Panc1 (cell line): Measurements from ENCODE around the gene NDUFC2. TPM values are rescaled to one million over a fixed set of nuclear protein-coding genes. Genes with fewer than 3 reads are reported as not detected.

ENCODE experiments used
- ATAC-seq: fragments of 200-7000 bp; cut with Tn5 transposase; 2 replicates; pipeline ENCODE4 v1.9.1; 2020; ENCODE audit warnings: mild to moderate bottlenecking, moderate library complexity
- BruUV-seq: library from RNA; stranded (reverse); fragments of 400-500 nt; replicated peaks from 2 replicates; lab custom pipeline; 2021; lab: Mats Ljungman, UMichigan
- CTCF ChIA-PET: fragments of 300-600 bp; sonication (Branson Sonifier 250); formaldehyde crosslinking; loops from one replicate; lab custom pipeline; 2022; ENCODE audit warnings: antibody characterized with exemption; lab: Charles Lee
- POLR2A ChIA-PET: fragments of 300-600 bp; sonication (Branson Sonifier 250); formaldehyde crosslinking; loops from one replicate; lab custom pipeline; 2022; ENCODE audit warnings: antibody characterized with exemption; lab: Charles Lee
- DNase-seq: peaks from one replicate; pipeline ENCODE4 v3.0.0-alpha.2; 2010; ENCODE audit warnings: low read depth, low spot score
- H3K27ac ChIP-seq: 2 replicates; pipeline ENCODE4 v1.5.1; 2011; ENCODE audit warnings: mild to moderate bottlenecking, low read length, inconsistent platforms
- H3K27me3 ChIP-seq: fragments of 200-500 bp; sonication (Bioruptor generic); 2 replicates; pipeline ENCODE4 v1.6.0; 2014; ENCODE audit warnings: low read length, inconsistent platforms; ENCODE audit not compliant: control insufficient read depth, insufficient read depth
- H3K36me3 ChIP-seq: fragments of 200-500 bp; sonication (Bioruptor generic); 2 replicates; pipeline ENCODE4 v1.5.1; 2014; ENCODE audit warnings: inconsistent platforms, mild to moderate bottlenecking, low read length, moderate library complexity; ENCODE audit not compliant: control insufficient read depth, insufficient read depth
- H3K4me1 ChIP-seq: 2 replicates; pipeline ENCODE4 v1.5.1; 2011; ENCODE audit warnings: inconsistent platforms, mild to moderate bottlenecking, low read length, moderate library complexity; ENCODE audit not compliant: control insufficient read depth, insufficient read depth
- H3K4me3 ChIP-seq, 2 experiments: 2 replicates each; pipeline ENCODE4 v1.5.1; 2011 to 2012; ENCODE audit warnings: low read depth in 2 of 2, low read length in 2 of 2, mild to moderate bottlenecking in 2 of 2, inconsistent platforms in 1 of 2, moderate library complexity in 1 of 2
- H3K9me3 ChIP-seq: fragments of 200-500 bp; sonication (Bioruptor generic); 2 replicates; pipeline ENCODE4 v1.5.1; 2014; ENCODE audit warnings: low read depth, mild to moderate bottlenecking, inconsistent platforms, low read length, moderate library complexity; ENCODE audit not compliant: control insufficient read depth, insufficient read depth
- CTCF ChIP-seq: fragments of 450-650 bp; IDR thresholded peaks from 2 replicates; pipeline ENCODE4 v1.5.1; 2017; ENCODE audit warnings: mild to moderate bottlenecking
- POLR2AphosphoS5 ChIP-seq: IDR thresholded peaks from 2 replicates; pipeline ENCODE4 v1.6.1; 2012; ENCODE audit warnings: mild to moderate bottlenecking, low read depth, low read length, moderate library complexity
- REST ChIP-seq, 2 experiments: IDR thresholded peaks; 2 replicates each; pipeline ENCODE4 v1.6.1; 2011 to 2012; ENCODE audit warnings: low read depth in 2 of 2, control low read depth in 1 of 2, low read length in 1 of 2, mild to moderate bottlenecking in 1 of 2, moderate library complexity in 1 of 2; ENCODE audit not compliant: insufficient read depth in 1 of 2
- SIN3A ChIP-seq: IDR thresholded peaks from 2 replicates; pipeline ENCODE4 v1.6.1; 2012; ENCODE audit warnings: low read depth, mild to moderate bottlenecking, low read length, moderate library complexity, borderline replicate concordance; ENCODE audit not compliant: insufficient read depth
- TCF7L2 ChIP-seq: IDR thresholded peaks from 2 replicates; pipeline ENCODE4 v1.6.1; 2011; ENCODE audit warnings: mild to moderate bottlenecking, low read depth, low read length, inconsistent platforms
- in situ Hi-C: cut with HindIII; loops from 2 replicates; pipeline ENCODE4 v1.10.0; 2016; ENCODE audit warnings: low sequenced_read_pairs, low pct_unique_long_range_greater_than_20kb
- intact Hi-C: fragments of 100-400 bp; cut with micrococcal nuclease; formaldehyde crosslinking; loops from one replicate; pipeline ENCODE4 v1.10.0; 2022; ENCODE audit not compliant: unreplicated experiment
- total RNA-seq: library from RNA; stranded (reverse); gene quantifications from one replicate; pipeline ENCODE4 v1.2.1, GENCODE V29; 2021; ENCODE audit not compliant: unreplicated experiment

The NDUFC2 gene
- total RNA-seq, 1 experiment from 2014 or later: 308 TPM

GRCh38 chr11:78037825-78038620, 41.6 kb downstream of the NDUFC2 start:
- ChIA-PET POLR2A (no interaction called here), CTCF (no interaction called here)
- intact Hi-C loops (no loop called here), in situ Hi-C loops (no loop called here)
- no peak overlapping the region for H3K27ac ChIP-seq
- H3K9me3 ChIP-seq: no peaks in the 10 kb centered on the region
- BruUV-seq: no TSS peak
- TF ChIP-seq POLR2AphosphoS5 (no peak), TCF7L2 (no peak), CTCF (no peak), SIN3A (no peak)
- no peak overlapping the region for H3K4me3 ChIP-seq
- ATAC-seq (no peak), DNase-seq (no peak)
- H3K4me1 ChIP-seq: peaks cover 10% of the 10 kb centered on the region
- no peaks in the 10 kb centered on the region for H3K36me3 ChIP-seq
- H3K27me3 ChIP-seq: no peaks in the 10 kb centered on the region

DNA sequence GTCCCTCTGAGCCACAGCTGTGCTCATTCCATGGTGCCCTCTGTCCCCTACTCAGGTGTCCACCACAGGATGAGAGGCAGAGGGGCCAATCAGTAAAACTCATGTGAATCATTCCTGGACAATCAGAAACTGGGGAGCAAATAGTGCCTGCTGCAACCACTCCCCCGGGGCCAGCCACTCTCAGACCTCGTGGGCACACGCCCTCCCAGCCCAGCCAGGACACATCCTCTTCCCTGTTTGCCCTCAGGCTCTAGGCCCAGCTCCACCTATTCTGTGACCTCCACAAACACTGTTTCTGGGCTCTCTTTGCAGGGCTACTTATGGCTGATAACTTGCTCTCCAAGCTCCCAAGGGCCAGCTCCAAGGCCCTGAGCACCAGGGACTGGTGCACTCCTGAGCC, 42.6 kb downstream of the NDUFC2 start:
- DNase-seq (no peak), ATAC-seq (no peak)
- Histone ChIP-seq H3K9me3 (no peaks in the 10 kb centered on the region), H3K36me3 (no peaks in the 10 kb centered on the region), H3K4me1 (peaks cover 10% of the 10 kb centered on the region), H3K27me3 (no peaks in the 10 kb centered on the region), H3K27ac (no peak overlapping the region), H3K4me3 (no peak overlapping the region)
- ChIA-PET CTCF (interaction anchor here (0.6 kb wide), 1 partner anchor 8 kb away, joined by 5 read pairs; no protein-coding TSS in a partner anchor), POLR2A (no interaction called here)
- in situ Hi-C loops (no loop called here), intact Hi-C loops (no loop called here)
- BruUV-seq: no TSS peak
- TF ChIP-seq TCF7L2 (no peak), POLR2AphosphoS5 (no peak), REST (IDR thresholded peaks at IDR 0.05; ENCODE audit: insufficient read depth in 1 of 2, low read depth in 2 of 2, low read length in 1 of 2) (no peak), SIN3A (no peak), CTCF (no peak)
